Esophagus muscularis mucosa (tissue), 4 donors: ENCODE measurements around the gene IKZF1.

Experiments
- EP300 ChIP-seq: sonication (generic); formaldehyde crosslinking; IDR thresholded peaks from one replicate; pipeline ENCODE4 v1.6.1; 2017; ENCODE audit warnings: antibody characterized with exemption
- POLR2A ChIP-seq: fragments of 450-650 bp; IDR thresholded peaks from one replicate; pipeline ENCODE4 v1.6.1; 2017; ENCODE audit warnings: antibody characterized with exemption, moderate library complexity, mild to moderate bottlenecking, low read depth
- POLR2AphosphoS5 ChIP-seq, 2 donors: sonication (generic); formaldehyde crosslinking; IDR thresholded peaks; one replicate each; pipeline ENCODE4 v1.6.1; 2017; ENCODE audit warnings: antibody characterized with exemption in 2 of 2
- TF ChIP-seq, protein P1 (sequence below), 3 experiments: fragments of 200-600 bp in 2 of 3; fragments of 450-650 bp in 1 of 3; sonication (generic) in 2 of 3; IDR thresholded peaks; one replicate each; pipeline ENCODE4 v1.5.1; 2017 to 2019; ENCODE audit warnings: antibody characterized with exemption in 3 of 3, mild to moderate bottlenecking in 2 of 3, moderate library complexity in 1 of 3

DNA sequence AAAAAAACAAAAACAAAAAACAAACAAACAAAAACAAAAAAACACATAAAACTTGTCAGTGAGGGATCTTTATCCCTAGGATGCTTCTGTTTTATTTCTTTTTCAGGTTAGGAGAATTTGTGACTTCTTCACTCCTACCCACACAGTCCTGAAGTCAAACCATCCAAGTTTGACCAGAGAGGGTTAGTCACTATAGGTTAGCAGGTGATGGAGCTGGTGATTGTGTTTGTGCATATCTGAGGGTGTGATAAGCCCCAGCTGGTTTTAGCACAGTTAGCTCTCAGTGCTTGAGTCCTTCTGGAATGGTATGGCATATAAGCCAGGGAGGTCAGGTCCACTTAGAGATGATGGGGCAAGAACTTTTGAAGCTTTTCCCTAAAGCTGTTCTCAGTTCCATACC, 11.8 kb upstream of the IKZF1 start:
- TF ChIP-seq, protein P1, sequence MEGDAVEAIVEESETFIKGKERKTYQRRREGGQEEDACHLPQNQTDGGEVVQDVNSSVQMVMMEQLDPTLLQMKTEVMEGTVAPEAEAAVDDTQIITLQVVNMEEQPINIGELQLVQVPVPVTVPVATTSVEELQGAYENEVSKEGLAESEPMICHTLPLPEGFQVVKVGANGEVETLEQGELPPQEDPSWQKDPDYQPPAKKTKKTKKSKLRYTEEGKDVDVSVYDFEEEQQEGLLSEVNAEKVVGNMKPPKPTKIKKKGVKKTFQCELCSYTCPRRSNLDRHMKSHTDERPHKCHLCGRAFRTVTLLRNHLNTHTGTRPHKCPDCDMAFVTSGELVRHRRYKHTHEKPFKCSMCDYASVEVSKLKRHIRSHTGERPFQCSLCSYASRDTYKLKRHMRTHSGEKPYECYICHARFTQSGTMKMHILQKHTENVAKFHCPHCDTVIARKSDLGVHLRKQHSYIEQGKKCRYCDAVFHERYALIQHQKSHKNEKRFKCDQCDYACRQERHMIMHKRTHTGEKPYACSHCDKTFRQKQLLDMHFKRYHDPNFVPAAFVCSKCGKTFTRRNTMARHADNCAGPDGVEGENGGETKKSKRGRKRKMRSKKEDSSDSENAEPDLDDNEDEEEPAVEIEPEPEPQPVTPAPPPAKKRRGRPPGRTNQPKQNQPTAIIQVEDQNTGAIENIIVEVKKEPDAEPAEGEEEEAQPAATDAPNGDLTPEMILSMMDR (IDR thresholded peaks at IDR 0.05): no peak
- TF ChIP-seq POLR2A (no peak), EP300 (no peak), POLR2AphosphoS5 (IDR thresholded peaks at IDR 0.05) (no peak)
